Measurements from ENCODE around the gene GATA5.

DNA sequence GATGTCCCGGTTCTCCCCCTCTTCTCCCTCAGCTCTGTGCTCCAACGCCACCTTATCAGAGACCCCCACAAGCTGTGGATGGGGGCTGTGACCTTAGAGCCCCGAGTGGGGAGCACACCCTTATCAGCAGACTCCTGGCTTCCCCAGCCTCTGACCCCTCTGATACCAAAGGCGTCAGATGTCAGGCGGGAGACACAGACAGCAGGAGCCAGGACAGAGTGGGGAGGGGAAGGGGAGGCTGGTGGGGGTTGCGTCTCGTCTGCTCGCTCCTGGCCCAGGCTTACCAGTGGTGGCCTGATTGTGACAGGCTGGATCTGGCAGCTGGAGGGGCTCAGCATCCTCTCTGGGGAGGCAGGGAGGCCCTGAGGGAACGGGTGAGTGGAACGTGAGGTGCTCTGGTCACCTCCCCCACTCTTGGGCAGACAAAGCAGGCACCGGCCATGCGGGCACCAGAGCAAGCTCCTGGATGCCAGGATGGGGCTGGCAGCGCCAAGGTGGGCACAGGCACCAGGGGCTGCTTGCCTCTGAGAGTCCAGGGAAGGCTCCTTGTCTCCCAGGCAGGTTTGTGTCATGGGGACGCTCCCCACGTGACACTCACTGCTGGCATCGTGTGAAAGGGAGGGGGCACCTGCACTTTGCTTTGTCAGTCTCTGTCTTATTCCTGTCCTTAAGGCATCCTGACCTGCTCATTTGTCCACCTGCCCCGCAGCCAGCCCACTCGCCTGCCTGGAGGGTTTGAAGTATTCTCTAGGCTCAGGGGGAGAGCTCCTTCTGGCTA, 27.8 kb upstream of the GATA5 start:
- TF ChIP-seq, protein P1, sequence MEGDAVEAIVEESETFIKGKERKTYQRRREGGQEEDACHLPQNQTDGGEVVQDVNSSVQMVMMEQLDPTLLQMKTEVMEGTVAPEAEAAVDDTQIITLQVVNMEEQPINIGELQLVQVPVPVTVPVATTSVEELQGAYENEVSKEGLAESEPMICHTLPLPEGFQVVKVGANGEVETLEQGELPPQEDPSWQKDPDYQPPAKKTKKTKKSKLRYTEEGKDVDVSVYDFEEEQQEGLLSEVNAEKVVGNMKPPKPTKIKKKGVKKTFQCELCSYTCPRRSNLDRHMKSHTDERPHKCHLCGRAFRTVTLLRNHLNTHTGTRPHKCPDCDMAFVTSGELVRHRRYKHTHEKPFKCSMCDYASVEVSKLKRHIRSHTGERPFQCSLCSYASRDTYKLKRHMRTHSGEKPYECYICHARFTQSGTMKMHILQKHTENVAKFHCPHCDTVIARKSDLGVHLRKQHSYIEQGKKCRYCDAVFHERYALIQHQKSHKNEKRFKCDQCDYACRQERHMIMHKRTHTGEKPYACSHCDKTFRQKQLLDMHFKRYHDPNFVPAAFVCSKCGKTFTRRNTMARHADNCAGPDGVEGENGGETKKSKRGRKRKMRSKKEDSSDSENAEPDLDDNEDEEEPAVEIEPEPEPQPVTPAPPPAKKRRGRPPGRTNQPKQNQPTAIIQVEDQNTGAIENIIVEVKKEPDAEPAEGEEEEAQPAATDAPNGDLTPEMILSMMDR (IDR thresholded peaks at IDR 0.05; ENCODE audit: poor library complexity, severe bottlenecking) = no peak
- TF ChIP-seq EP300 (conservative IDR thresholded peaks at IDR 0.05; ENCODE audit: poor library complexity, severe bottlenecking) (no peak), POLR2AphosphoS5 (IDR thresholded peaks at IDR 0.05) (no peak)
- TF ChIP-seq, protein P2, sequence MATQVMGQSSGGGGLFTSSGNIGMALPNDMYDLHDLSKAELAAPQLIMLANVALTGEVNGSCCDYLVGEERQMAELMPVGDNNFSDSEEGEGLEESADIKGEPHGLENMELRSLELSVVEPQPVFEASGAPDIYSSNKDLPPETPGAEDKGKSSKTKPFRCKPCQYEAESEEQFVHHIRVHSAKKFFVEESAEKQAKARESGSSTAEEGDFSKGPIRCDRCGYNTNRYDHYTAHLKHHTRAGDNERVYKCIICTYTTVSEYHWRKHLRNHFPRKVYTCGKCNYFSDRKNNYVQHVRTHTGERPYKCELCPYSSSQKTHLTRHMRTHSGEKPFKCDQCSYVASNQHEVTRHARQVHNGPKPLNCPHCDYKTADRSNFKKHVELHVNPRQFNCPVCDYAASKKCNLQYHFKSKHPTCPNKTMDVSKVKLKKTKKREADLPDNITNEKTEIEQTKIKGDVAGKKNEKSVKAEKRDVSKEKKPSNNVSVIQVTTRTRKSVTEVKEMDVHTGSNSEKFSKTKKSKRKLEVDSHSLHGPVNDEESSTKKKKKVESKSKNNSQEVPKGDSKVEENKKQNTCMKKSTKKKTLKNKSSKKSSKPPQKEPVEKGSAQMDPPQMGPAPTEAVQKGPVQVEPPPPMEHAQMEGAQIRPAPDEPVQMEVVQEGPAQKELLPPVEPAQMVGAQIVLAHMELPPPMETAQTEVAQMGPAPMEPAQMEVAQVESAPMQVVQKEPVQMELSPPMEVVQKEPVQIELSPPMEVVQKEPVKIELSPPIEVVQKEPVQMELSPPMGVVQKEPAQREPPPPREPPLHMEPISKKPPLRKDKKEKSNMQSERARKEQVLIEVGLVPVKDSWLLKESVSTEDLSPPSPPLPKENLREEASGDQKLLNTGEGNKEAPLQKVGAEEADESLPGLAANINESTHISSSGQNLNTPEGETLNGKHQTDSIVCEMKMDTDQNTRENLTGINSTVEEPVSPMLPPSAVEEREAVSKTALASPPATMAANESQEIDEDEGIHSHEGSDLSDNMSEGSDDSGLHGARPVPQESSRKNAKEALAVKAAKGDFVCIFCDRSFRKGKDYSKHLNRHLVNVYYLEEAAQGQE (IDR thresholded peaks at IDR 0.05; ENCODE audit: borderline replicate concordance) = no peak
